Measurements from ENCODE around the gene ACOXL. TPM values are rescaled to one million over a fixed set of nuclear protein-coding genes. Genes with fewer than 3 reads are reported as not detected.

Gene ACOXL
- total and polyA plus RNA-seq, 12 donors: 0.05 to 0.19 (median 0.12) TPM; not detected in 8

- Histone ChIP-seq H3K36me3 (replicated peaks in 1 of 2) (no peaks in the 10 kb centered on the region), H3K9me3 (replicated peaks in 1 of 3) (no peaks in the 10 kb centered on the region), H3K4me1 (replicated peaks in 1 of 2) (no peaks in the 10 kb centered on the region), H3K4me3 (no peak overlapping the region), H3K27me3 (no peaks in the 10 kb centered on the region), H3K27ac (no peak overlapping the region)
- no peak for DNase-seq
- WGBS, 4 donors: 91 to 98% (median 95%) methylated on average over 6 to 9 of the region's 9 CpGs
- intact Hi-C loops (cut with DNase I): no loop called here
- TF ChIP-seq CTCF (IDR thresholded peaks at IDR 0.05): no peak
- no peak for TF ChIP-seq POLR2A (IDR thresholded peaks at IDR 0.05)
These were observed 140.7 kb downstream of the ACOXL start for GRCh38 chr2:110873056-110873502.

- Histone ChIP-seq H3K4me1 (replicated peaks in 1 of 2) (no peaks in the 10 kb centered on the region), H3K4me3 (no peak overlapping the region), H3K27ac (no peak overlapping the region), H3K9me3 (replicated peaks in 1 of 3) (no peaks in the 10 kb centered on the region), H3K36me3 (replicated peaks in 1 of 2) (no peaks in the 10 kb centered on the region), H3K27me3 (no peaks in the 10 kb centered on the region)
- 90 to 93% (median 90%) methylated on average over 14 to 17 of the region's 17 CpGs for WGBS, 4 donors
- no peak for DNase-seq
- no peak for TF ChIP-seq CTCF (IDR thresholded peaks at IDR 0.05)
- no peak for TF ChIP-seq POLR2A (IDR thresholded peaks at IDR 0.05)
- intact Hi-C loops (cut with DNase I): no loop called here
These were observed 141.5 kb downstream of the ACOXL start for GRCh38 chr2:110873597-110874452.

GRCh38 chr2:110874453-110875383, 142.3 kb downstream of the ACOXL start:
- intact Hi-C loops (cut with DNase I): no loop called here
- Histone ChIP-seq H3K36me3 (replicated peaks in 1 of 2) (no peaks in the 10 kb centered on the region), H3K4me3 (no peak overlapping the region), H3K9me3 (replicated peaks in 1 of 3) (no peaks in the 10 kb centered on the region), H3K27ac (no peak overlapping the region), H3K27me3 (no peaks in the 10 kb centered on the region), H3K4me1 (replicated peaks in 1 of 2) (no peaks in the 10 kb centered on the region)
- no peak for DNase-seq
- TF ChIP-seq POLR2A (IDR thresholded peaks at IDR 0.05) (no peak), CTCF (IDR thresholded peaks at IDR 0.05) (no peak)
- 81 to 86% (median 82%) methylated on average over 23 to 24 of the region's 24 CpGs for WGBS, 4 donors

GRCh38 chr2:110875384-110875725, 143.0 kb downstream of the ACOXL start:
- Histone ChIP-seq H3K4me1 (replicated peaks in 1 of 2) (no peaks in the 10 kb centered on the region), H3K36me3 (replicated peaks in 1 of 2) (no peaks in the 10 kb centered on the region), H3K27ac (no peak overlapping the region), H3K9me3 (replicated peaks in 1 of 3) (no peaks in the 10 kb centered on the region), H3K27me3 (no peaks in the 10 kb centered on the region), H3K4me3 (no peak overlapping the region)
- 73 to 93% (median 82%) methylated on average over 4 to 6 of the region's 6 CpGs for WGBS, 4 donors
- no peak for DNase-seq
- intact Hi-C loops (cut with DNase I): no loop called here
- TF ChIP-seq CTCF (IDR thresholded peaks at IDR 0.05) (no peak), POLR2A (IDR thresholded peaks at IDR 0.05) (no peak)
